HG03469 (cell line): ENCODE measurements around the gene CYLC2.

ENCODE experiments used
- ATAC-seq: cut with Tn5 transposase; IDR thresholded peaks from one replicate; pipeline ENCODE4 v1.9.1; 2021; ENCODE audit warnings: mild to moderate bottlenecking, moderate library complexity, moderate number of reproducible peaks; ENCODE audit not compliant: unreplicated experiment

Gene CYLC2

GRCh38 chr9:102995033-102995432, at the start of gene CYLC2:
CYLC2 (plus strand) TSS chr9:102995333; CDS start chr9:102995381, 48 bp downstream.
- no peak for ATAC-seq

GRCh38 chr9:102950346-102950745, 44.8 kb upstream of the CYLC2 start:
- no peak for ATAC-seq

- no peak for ATAC-seq
These were observed 28.1 kb upstream of the CYLC2 start for GRCh38 chr9:102966999-102967398.

GRCh38 chr9:102967979-102968378, 27.2 kb upstream of the CYLC2 start:
- ATAC-seq = no peak

GRCh38 chr9:102972780-102973179, 22.4 kb upstream of the CYLC2 start:
- no peak for ATAC-seq

- no peak for ATAC-seq
These were observed 20.6 kb upstream of the CYLC2 start for GRCh38 chr9:102974530-102974929.

- ATAC-seq = no peak
These were observed 19.9 kb upstream of the CYLC2 start for GRCh38 chr9:102975251-102975650.

- ATAC-seq = no peak
These were observed 9.8 kb upstream of the CYLC2 start for GRCh38 chr9:102985162-102985895.

- ATAC-seq = no peak
These were observed 8.7 kb upstream of the CYLC2 start for GRCh38 chr9:102986425-102986824.

- no peak for ATAC-seq
These were observed 8.6 kb downstream of the CYLC2 start for GRCh38 chr9:103003689-103004088.

- ATAC-seq = no peak
These were observed 19.1 kb downstream of the CYLC2 start for GRCh38 chr9:103014242-103014641.

GRCh38 chr9:103025796-103026195, 30.7 kb downstream of the CYLC2 start:
- ATAC-seq = no peak

- no peak for ATAC-seq
These were observed 42.7 kb downstream of the CYLC2 start for GRCh38 chr9:103037508-103038477.

GRCh38 chr9:103041961-103042360, 46.8 kb downstream of the CYLC2 start:
- ATAC-seq = no peak
